ELF-1 (cell line): ENCODE results near the gene DCAF12.

Source experiments
- DNase-seq: peaks from one replicate; pipeline ENCODE4 v3.0.0-alpha.2; 2016; ENCODE audit warnings: low read depth, low spot score

DCAF12 gene

DNA sequence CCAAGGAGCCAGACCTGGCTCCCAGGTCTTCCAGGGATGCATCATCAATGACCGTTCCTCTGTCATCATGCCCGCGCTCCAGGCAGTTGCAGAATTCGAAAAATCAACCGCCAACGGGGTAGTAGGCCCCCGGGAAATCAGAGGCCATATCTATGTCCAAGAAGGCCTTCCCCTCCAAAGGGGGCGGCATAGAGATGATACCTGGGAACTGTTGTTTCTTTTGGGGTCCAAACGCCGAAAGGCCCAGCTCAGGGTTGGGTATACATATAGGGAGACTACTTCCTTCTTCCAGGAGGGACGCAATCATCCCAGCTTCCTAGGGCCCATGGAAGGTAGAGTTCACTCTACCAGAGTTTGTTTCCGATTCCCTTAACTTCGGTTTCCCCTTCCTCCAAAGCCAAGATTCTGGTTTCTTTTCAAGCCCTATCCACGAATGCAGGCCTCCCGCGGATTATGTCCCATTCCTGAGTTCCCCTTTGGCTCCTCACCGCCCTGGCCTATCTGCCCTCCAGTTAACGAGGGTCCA lies 754 bp downstream of the DCAF12 start:
- peak; percentile 39 for DNase-seq

DNA sequence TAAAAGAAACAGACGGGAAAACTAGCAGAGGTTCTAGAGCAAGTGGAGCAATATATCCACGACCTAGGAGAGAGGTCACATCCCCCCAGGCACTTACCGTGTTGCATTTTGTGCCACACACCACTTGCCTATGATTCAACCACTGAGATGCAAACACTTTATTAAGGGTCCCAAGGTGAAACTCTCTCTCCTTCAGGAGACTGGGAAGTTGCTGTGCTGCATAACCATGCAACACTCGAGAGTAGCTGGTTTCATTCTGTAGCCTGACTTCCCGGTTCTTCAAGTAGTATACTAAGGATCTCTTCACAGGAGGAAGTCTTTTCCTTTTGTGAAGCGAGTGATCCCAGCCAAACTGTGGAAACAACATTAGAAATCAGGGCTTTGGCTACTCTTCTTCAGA lies 1.6 kb downstream of the DCAF12 start:
- no peak for DNase-seq

DNA sequence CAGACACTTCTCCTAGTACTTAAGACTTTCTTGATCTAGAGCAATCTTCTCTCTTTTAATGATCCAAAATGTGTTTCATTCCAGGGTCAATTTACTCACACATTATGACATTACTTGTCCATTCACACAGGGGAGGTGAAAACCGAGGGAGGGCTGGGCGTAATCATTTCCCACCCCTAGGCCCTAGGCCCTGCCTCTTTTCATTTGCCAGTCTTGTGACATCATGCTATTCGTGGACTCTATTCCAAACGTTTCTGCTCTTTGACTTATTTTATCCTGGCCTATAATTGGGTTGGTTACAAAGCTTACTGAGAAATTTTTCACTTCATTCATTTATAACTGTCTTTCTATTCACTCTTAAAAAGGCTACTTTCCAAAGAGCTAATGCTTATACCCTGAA lies 2.4 kb downstream of the DCAF12 start:
- DNase-seq, result no peak

DNA sequence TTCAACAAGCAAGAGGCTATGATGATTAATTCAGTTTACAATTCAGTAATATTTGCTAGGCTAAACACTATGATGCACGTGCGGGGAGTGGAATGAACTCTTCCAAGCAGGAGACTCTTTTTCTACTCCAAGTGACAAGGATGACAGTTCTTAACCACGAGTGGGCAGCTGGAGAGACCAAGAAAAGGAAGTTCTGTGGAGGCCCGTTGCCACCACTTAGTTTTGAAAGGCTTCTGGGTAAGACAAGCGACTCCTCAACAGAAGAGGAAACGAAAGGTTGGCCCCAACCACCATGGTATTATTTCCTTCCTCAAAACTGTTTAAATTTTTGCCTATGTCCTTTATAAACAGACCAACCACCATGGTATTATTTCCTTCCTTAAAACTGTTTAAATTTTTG lies 2.8 kb downstream of the DCAF12 start:
- DNase-seq, result no peak

DNA sequence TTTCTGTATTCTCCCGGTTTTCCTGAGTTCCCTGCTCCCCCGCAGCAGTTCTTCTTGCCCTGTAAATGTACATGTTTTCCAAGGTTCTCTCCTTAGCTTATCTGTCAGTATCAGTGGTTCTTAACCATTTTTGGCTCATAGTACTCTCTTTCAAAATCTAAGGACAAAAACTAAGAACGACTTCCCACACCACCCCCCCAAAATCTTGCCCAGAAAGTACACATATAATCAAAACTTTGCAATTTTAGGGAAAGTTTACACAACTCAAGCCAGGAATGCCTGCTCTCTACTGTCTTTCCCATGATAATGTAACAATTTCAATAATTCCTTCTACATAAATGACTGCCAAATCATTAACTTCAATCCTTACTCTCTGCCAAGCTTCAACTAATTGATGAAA lies 4.5 kb downstream of the DCAF12 start:
- DNase-seq, result no peak

DNA sequence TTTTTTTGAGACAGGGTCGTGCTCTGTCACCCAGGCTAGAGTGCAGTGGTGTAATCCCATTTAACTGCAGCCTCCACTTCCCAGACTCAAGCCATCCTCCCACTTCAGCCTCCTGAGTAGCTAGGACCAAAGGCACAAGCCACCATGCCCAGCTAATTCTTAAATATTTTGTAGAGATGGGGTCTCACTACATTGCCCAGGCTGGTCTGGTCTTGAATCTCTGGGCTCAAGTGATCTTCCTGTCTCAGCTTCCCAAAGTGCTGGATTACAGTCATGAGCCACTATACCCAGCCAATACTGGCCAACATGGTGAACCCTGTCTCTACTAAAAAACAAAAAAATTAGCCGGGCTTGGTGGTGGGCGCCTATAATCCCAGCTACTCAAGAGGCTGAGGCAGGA lies 6.8 kb downstream of the DCAF12 start:
- no peak for DNase-seq

DNA sequence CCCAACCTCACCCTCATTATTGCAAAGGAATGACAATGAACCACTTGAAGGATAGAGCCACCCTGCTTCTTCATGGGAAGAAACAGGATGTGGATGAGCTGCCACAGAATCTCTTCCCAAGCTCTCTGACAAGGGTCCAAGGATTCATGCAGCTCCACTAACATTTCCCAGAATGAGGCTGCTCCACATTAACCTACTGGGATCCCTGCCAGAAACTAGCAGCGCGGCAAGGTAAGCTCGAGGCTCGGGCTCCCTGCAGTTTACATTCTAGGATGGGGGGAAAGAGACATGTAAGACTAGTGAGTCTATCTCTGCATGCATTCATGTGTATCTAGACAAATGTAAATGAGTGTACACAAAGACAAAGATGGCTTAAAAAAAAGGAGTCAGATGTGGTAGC lies 12.1 kb downstream of the DCAF12 start:
- DNase-seq, result no peak

DNA sequence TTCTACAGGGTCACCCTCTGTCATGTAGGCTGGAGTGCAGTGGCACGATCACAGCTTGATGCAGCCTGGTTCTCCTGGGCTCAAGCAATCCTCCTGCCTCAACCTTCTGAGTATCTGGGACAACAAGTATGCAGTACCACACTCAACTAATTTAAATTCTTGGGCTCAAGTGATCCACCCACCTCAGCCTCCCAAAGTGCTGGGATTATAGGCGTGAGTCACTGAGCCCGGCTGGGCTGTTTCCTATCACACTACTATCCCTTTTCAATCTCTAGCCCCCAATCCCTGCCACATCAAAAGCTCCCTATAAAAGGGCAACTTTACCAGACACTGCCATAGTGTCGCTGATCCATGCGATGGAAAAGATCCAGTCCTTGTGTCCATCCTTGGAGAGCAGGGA lies 20.4 kb downstream of the DCAF12 start:
- peak; percentile 28 for DNase-seq

DNA sequence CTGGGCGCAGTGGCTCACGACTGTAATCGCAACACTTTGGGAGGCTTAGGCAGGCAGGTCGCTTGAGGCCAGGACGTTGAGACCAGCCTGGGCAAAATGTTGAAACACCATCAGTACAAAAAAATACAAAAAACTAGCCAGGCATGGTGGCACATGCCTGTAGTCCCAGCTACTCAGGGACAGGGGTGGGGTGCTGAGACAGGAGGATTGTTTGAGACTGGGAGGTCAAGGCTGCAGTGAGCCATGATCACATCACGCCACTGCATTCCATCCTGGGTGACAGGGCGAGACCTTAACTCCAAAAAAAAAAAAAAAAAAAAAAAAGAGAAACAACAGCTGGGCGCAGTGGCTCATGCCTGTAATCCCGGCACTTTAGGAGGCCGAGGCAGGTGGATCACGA lies 23.7 kb downstream of the DCAF12 start:
- no peak for DNase-seq

DNA sequence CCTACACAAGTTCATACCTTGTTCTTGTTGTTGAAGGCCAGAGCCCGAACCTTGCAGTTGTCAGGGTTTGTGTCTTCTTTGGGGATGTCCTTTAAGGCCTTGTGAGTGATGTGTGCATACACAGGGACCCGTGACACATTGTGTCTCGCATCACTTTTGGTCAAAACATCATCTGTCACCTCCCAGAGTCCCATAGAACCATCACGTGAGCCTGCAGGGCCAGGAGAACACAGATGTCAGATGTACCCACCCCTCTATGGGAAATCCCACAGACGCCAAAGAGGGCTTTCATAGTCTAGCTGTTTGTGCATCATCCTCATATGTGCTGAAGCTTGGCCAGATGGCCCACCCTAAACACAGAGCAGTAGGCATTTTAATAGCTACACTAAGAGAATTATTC lies 28.2 kb downstream of the DCAF12 start:
- DNase-seq, result no peak

DNA sequence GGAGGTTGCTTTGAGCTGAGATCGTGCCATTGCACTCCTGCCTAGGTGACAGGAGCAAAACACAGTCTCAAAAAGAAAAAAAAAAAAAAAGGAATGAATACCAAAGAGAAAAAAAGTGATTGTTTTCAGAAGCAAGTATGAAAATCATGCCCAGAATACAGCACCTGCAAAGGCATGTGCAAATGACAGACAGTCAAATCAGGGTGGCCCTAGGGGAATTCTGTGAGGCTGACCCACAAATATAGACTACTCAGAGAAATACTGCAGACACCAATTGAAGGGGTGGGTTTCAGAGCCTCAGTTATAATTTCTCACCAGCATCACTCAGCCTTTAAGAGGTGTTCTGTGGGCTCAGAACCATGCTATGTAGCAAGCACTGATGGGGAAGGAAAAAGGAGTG lies 28.6 kb downstream of the DCAF12 start:
- DNase-seq, result no peak

DNA sequence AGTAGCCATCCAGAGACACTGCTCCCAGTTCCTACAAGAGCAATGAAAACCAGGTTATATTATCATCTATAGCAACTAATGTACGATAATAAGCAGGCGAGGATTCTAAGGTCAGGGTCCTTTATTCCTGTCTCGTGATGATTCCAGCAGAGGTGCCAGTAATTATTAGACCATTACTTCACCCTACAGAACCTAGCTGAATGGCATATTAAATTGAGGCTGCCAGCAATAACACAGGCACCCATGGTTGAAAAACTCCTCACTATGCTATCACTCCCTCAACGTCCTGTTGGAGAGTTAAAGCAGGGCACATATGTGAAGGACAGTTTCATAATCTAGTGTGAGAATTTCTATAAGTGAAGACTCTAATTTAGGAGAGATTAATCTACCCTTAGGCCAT lies 29.7 kb downstream of the DCAF12 start:
- no peak for DNase-seq

DNA sequence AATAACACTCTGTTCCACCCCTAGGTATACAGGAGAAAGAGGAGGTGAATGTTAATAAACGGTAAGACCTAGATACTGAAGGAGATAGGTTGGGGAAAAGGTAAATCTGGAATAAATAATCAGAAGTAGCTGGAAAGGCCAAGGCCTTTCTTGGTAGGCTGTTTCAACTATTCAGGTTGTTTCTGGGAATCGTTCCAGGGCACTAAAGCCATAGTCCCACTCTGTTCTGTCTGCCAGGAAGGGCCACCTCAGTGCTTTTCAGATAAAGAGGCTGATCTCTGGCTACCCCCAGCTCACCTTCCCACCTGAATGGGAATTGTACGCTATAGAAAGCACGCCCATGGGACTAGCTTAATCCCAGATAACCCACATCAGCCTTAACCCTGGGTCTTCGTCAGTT lies 32.9 kb downstream of the DCAF12 start:
- no peak for DNase-seq

DNA sequence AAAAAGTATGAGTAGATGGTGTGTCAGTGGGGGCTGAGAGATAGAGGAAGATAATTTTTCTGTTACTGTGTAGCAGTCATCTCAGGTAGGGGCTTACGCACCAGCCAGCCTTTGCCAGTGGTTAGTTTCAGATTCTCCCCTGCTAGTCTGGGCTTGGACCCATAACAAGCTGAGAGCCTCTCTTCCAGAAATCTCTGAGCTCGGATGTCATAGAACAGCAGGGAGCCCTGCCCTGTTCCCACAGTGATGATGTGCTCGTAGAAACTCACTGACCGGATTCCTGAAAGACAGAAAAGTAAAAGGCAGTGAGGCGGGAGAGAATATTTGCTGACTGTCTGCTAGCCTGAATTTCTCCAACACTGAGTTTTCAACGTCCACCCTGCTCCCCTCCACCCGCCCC lies 37.2 kb downstream of the DCAF12 start:
- no peak for DNase-seq

DNA sequence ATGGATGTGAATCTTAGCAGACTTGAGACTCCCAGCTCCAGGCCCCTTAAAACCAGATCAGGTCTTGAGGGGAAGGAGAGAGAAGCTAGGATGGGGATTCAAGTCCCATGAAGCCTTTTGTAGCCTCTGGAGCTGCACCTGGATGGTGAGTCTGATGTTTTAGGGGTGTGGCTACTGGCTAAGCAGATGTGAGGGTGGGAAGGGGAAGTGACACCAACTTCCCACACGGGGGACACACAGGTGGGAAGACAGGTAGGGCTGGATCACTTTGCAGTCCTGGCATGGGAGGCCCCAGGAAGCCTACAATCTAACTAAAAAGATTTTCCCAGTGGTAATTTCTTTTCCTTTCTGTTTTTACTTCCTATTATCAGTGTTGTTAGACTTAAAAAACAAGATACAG lies 39.1 kb downstream of the DCAF12 start:
- no peak for DNase-seq

DNA sequence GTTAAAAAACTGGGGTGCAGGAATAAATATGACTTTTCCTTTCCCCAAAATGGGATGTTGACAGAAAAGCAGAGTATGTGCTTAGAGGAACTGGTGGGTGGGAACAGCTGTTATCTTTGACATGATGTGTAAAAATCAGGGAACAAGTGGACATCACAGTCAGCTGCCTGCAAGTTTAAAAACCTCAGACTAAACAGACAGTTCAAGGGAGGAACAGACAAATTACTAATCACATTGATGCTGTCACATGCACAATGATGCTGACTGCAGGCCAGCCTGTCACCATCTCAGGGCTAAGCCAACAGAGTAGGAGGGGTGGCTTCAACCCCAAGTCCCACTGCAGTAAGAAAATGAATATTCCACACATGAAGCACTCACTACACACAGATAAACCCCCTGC lies 39.6 kb downstream of the DCAF12 start:
- no peak for DNase-seq

DNA sequence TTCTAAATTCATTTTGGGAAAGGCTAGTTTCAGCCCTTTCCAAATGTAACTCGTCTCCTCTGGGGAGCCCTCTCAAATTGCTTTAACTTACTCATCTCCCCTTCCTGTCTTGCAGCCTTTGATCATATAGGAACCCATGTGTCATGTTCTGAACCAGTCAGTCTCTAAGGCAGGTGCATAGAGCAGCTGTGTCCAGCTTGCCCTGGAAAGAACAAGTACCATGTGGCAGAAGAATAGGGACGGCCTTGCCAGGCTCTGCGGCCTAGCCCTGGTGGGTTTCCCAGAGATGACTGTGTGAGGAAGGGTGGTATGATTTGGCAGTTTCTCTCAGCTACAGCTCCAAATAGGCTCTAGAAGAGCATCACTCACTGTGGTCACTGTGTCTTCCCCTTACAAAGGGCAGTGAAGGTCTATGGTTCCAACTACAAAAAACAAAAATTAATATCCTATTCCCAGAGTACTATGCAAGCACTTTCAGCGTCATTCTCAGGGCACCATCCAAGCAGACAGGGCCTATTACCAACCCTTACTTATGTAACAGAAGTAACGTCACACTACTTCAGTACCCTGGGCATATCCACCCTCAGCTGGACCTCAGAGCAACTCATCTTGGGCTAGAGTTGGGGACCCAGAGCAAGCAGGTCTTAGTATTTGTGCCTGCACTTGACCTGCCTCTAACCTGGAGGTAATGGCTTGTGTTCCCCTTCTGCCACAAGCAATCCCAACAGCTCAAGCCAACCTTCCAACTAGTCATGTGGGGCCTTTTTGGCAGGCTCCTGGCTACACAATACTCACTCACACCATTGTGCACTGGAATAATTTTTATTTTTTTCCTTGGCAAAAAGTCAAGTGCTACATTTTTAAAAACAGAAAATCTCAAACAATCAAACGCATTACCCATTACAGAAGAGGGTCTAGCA lies 40.7 kb downstream of the DCAF12 start:
- no peak for DNase-seq

DNA sequence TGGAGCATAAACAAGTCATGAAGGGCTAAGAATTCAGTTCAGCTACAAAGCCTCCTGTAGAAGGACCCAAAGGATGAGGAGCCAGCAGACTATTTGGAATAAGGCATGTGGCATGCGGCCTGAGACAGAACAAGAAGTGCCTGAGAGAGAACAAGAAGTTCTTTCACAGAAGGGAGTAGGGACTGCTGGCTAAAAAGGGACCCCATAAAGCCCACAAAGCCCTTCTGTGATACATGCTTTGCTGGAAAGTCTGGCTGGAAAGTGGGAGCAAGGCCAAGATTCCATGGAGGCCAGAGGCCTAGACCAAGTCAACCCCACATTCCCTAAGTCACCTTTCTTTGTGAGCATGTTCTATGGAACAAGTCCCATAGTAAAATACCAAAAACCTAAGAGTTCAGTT lies 41.9 kb downstream of the DCAF12 start:
- no peak for DNase-seq

DNA sequence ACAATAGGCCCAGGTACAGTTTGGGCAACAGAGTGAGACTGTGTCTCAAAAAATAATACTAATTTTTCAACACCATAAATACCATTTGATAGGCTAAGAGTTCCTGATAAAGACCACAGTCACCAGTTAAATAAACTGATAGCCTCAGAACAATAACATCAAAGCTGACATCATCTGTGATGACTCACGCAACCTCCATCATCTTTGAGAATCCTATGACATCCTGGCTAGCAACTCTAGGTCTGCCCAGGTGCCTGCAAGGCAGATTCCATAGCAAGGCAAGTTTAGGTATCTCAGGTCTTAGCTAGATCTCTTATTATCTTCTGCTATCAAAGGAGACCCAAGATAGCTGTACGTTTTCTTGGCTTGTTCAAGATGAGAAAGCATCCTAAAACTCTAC lies 47.3 kb downstream of the DCAF12 start:
- DNase-seq, result no peak

DNA sequence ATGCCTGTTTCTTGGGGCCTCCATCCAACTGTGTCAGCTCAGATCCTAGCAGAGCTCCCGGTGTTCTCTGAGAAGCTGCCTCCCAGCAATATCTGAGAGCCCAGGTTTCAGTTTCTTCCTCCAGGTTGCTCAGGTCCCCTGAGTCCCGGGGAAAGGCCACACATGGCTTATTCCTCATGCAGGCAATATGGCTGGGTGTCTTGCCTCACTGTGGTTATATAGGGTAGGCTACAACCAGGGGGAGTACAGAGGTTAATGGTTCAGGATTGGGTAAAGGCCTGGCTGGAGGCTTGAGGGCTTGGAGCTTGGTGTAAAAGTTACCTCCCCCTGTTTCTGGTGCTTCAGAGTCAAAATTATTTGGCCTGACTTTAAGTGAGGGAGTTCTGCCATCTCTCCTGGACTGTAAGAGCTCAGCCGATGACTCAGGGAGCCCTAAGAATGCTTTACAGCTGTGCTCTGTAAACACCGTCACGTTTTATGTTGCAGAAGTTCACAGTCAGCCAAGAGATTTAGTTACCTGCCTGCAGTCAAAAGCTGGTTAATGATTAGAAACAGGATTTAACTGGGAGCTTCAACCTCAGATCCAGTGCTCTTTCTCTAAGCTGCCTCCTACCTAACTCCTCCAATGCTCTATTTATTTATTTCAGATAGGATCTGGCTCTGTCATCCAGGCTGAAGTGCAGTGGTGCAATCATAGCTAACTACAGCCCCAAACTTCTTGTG lies 53.5 kb downstream of the DCAF12 start:
- peak; percentile 53 for DNase-seq

DNA sequence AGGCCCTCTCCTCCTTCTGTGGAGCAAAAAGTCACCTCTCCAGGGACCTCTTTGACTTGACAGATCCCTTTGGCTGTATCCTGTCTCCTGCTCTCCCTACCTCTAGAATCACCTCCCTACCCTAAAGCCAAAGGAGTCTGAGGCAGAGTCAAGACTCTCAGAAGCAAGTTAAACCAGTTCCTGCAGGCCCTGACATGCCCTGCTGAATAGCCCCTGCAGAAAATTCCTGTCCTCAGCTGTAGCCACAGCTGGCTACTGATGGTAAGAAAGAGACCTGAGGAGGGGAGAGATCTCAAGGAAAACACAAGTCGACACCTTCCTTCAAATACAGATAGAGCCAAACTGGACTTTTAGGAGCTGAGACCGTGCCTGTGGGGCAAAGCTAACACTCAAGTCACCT lies 54.1 kb downstream of the DCAF12 start:
- peak; percentile 91 for DNase-seq

DNA sequence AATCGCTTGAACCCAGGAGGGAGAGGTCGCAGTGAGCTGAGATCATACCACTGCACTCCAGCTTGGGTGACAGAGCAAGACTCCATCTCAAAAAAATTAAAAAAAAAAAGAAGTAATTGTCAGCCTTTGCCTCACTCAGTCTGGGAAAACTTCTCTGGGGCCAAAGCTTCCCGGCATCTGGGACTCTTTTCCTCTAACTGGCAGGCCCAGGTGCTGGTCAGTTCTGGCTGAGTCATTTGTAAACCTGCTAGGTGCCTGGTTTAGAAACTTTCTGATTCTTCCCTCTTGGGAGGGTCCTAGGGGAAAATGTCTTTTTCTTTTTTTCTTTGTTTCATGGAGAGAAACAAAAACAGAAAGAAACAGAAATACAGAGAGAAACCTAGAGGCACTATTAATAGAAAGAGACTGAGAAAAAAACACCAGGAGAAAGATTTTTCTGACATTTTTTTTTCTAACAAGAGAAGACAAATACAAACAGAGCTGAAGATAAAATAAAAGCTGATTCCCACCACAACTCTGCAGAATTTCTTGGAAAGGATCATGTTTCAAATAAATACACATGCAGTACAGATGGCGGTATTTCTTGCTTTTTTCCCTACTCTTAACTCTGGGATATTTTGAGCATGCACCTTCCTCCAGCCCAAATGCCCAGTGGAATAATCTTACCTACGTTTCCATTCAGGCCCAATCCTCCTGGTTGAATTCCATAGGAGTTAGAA lies 55.7 kb downstream of the DCAF12 start:
- no peak for DNase-seq
